Measurements from ENCODE around the gene ENTHD1.

Gene ENTHD1

GRCh38 chr22:39931251-39931650 is 37.7 kb upstream of the ENTHD1 start (continued):
- TF ChIP-seq HIC1 (tag by site-specific recombination; IDR thresholded peaks at IDR 0.05) (no peak), HOXD13 (CRISPR knock-in tag; IDR thresholded peaks at IDR 0.05; ENCODE audit: borderline replicate concordance) (no peak), ZNF670 (tag by site-specific recombination; IDR thresholded peaks at IDR 0.05; ENCODE audit: low read depth) (no peak), ZNF629 (tag by site-specific recombination; IDR thresholded peaks at IDR 0.05) (no peak)

GRCh38 chr22:39928536-39929520 is 35.3 kb upstream of the ENTHD1 start:
- no peaks in the 10 kb centered on the region for H3K9me3 ChIP-seq (ENCODE audit: control insufficient read depth, insufficient read depth, low read depth, low read length)
- no peaks in the 10 kb centered on the region for H3K36me3 ChIP-seq (ENCODE audit: control insufficient read depth in 2 of 2, insufficient read depth in 1 of 2, low read length in 2 of 2)
- TF ChIP-seq ZNF341 (tag by site-specific recombination; IDR thresholded peaks at IDR 0.05; ENCODE audit: low read depth), result no peak
- no peak for TF ChIP-seq ZNF791 (tag by site-specific recombination; IDR thresholded peaks at IDR 0.05)
- no peak for TF ChIP-seq ZNF621 (tag by site-specific recombination; IDR thresholded peaks at IDR 0.05)
- no peak for TF ChIP-seq ZNF155 (tag by site-specific recombination; IDR thresholded peaks at IDR 0.05)
- no peak for TF ChIP-seq ZNF366 (tag by site-specific recombination; conservative IDR thresholded peaks at IDR 0.05)
- TF ChIP-seq ZNF610 (tag by site-specific recombination; IDR thresholded peaks at IDR 0.05; ENCODE audit: borderline replicate concordance), result no peak
- TF ChIP-seq ZNF266 (tag by site-specific recombination; IDR thresholded peaks at IDR 0.05; ENCODE audit: low read depth), result no peak
- TF ChIP-seq ZNF596 (tag by site-specific recombination; IDR thresholded peaks at IDR 0.05), result no peak
- TF ChIP-seq ZNF501 (tag by site-specific recombination; IDR thresholded peaks at IDR 0.05), result no peak
- no peak for TF ChIP-seq ZSCAN23 (tag by site-specific recombination; IDR thresholded peaks at IDR 0.05)
- TF ChIP-seq ZNF37A (tag by site-specific recombination; IDR thresholded peaks at IDR 0.05), result no peak
- no peak for TF ChIP-seq ZNF350 (tag by site-specific recombination; IDR thresholded peaks at IDR 0.05)
- no peak for TF ChIP-seq ZXDB (tag by site-specific recombination; IDR thresholded peaks at IDR 0.05)
- TF ChIP-seq ZNF311 (tag by site-specific recombination; IDR thresholded peaks at IDR 0.05; ENCODE audit: borderline replicate concordance), result no peak
- TF ChIP-seq HOXD13 (CRISPR knock-in tag; IDR thresholded peaks at IDR 0.05; ENCODE audit: borderline replicate concordance), result no peak
- TF ChIP-seq ZNF624 (tag by site-specific recombination; IDR thresholded peaks at IDR 0.05), result no peak
- no peak overlapping the region for H3K4me3 ChIP-seq (ENCODE audit: low read depth, low read length)
- no peaks in the 10 kb centered on the region for H3K4me1 ChIP-seq (ENCODE audit: control insufficient read depth, insufficient read depth, low read length)
- ChIA-PET POLR2A (no interaction called here), CTCF (interaction anchor here (1.0 to 1.5 kb wide), 4 partner anchors 10 to 104 kb away, joined by 3 to 10 read pairs (median 3); no protein-coding TSS in a partner anchor)
- no peak overlapping the region for H3K27ac ChIP-seq (ENCODE audit: extremely low read depth, low read depth, low read length)

GRCh38 chr22:39927544-39927943 is 34.0 kb upstream of the ENTHD1 start:
- no peak for TF ChIP-seq GLI4 (tag by site-specific recombination; IDR thresholded peaks at IDR 0.05)
- POLR2A ChIA-PET, result no interaction called here
- no peak overlapping the region for H3K27ac ChIP-seq (ENCODE audit: extremely low read depth, low read depth, low read length)

More at GRCh38 chr22:39927544-39927943, 34.0 kb upstream of the ENTHD1 start:
- CTCF ChIA-PET, result interaction anchor here (0.5 to 2.0 kb wide), 6 partner anchors 8 to 267 kb away, joined by 3 to 9 read pairs (median 4); no protein-coding TSS in a partner anchor
- Histone ChIP-seq H3K4me1 (ENCODE audit: control insufficient read depth, insufficient read depth, low read length) (no peaks in the 10 kb centered on the region), H3K36me3 (ENCODE audit: control insufficient read depth in 2 of 2, insufficient read depth in 1 of 2, low read length in 2 of 2) (no peaks in the 10 kb centered on the region), H3K9me3 (ENCODE audit: control insufficient read depth, insufficient read depth, low read depth, low read length) (no peaks in the 10 kb centered on the region), H3K4me3 (ENCODE audit: low read depth, low read length) (no peak overlapping the region)
